ENCODE data around the gene FGFR2. TPM values are rescaled to one million over a fixed set of nuclear protein-coding genes. Genes with fewer than 3 reads are reported as not detected.

The FGFR2 gene
- total RNA-seq, 1 experiment from 2014 or later, result 286 TPM

DNA sequence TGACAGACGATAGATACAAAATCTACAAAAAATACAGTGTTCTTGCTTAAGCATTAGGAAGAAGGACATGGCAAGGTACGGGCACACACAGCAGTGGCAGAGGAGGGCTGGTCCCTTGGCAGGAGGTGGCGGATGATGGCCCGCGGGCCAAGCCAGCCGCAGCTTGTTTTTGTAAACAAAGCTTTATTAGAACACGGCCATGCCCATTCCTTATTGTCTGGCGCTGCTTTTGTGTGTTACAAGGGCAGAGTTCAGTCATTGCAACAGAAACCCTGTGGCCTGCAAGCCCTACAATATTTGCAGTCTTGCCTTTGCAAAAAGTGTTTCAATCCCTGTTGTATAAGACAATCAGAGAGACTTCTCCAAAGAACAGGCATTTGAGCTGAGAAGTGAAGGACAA lies 30.7 kb downstream of the FGFR2 start:
- Mint-ChIP-seq H3K9me3 (ENCODE audit: unreplicated experiment) (no peaks in the 10 kb centered on the region), H3K27ac (ENCODE audit: unreplicated experiment) (peak overlapping the region; percentile 89), H3K27me3 (ENCODE audit: insufficient read depth, unreplicated experiment) (no peaks in the 10 kb centered on the region), H3K4me3 (ENCODE audit: unreplicated experiment) (no peak overlapping the region), H3K4me1 (ENCODE audit: low read depth, unreplicated experiment) (peaks cover 51% of the 10 kb centered on the region), H3K36me3 (ENCODE audit: insufficient read depth, unreplicated experiment) (peaks cover 93% of the 10 kb centered on the region)
- CTCF ChIA-PET, result interaction anchor here (0.5 kb wide), 1 partner anchor 167 kb away, joined by 5 read pairs; no protein-coding TSS in a partner anchor
- no peak overlapping the region for H3K4me3 ChIP-seq (ENCODE audit: low read depth, low read length)
- H3K4me1 ChIP-seq, result peaks cover 15% of the 10 kb centered on the region
- no peaks in the 10 kb centered on the region for H3K27me3 ChIP-seq (replicated peaks; ENCODE audit: control insufficient read depth, insufficient read depth, low read length)
- DNase-seq, result no peak
- no peaks in the 10 kb centered on the region for H3K9me3 ChIP-seq
- TF ChIP-seq, protein P1, sequence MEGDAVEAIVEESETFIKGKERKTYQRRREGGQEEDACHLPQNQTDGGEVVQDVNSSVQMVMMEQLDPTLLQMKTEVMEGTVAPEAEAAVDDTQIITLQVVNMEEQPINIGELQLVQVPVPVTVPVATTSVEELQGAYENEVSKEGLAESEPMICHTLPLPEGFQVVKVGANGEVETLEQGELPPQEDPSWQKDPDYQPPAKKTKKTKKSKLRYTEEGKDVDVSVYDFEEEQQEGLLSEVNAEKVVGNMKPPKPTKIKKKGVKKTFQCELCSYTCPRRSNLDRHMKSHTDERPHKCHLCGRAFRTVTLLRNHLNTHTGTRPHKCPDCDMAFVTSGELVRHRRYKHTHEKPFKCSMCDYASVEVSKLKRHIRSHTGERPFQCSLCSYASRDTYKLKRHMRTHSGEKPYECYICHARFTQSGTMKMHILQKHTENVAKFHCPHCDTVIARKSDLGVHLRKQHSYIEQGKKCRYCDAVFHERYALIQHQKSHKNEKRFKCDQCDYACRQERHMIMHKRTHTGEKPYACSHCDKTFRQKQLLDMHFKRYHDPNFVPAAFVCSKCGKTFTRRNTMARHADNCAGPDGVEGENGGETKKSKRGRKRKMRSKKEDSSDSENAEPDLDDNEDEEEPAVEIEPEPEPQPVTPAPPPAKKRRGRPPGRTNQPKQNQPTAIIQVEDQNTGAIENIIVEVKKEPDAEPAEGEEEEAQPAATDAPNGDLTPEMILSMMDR (IDR thresholded peaks at IDR 0.05; ENCODE audit: insufficient read depth in 1 of 2, low read depth in 1 of 2, low read length in 1 of 2, severe bottlenecking in 1 of 2, unreplicated experiment in 1 of 2), result no peak
- no TSS peak for BruUV-seq (replicated peaks)
- H3K36me3 ChIP-seq (ENCODE audit: control insufficient read depth, insufficient read depth, low read length), result no peaks in the 10 kb centered on the region; the same call in 1 of the 2 replicates
- POLR2A ChIA-PET, result interaction anchor here (0.8 kb wide), 1 partner anchor 205 kb away, joined by 3 read pairs; no protein-coding TSS in a partner anchor
- intact Hi-C loops (cut with micrococcal nuclease; ENCODE audit: unreplicated experiment), result no loop called here

- ChIA-PET CTCF (no interaction called here), POLR2A (no interaction called here)
- Mint-ChIP-seq H3K27ac (ENCODE audit: unreplicated experiment) (peak overlapping the region; percentile 89), H3K4me1 (ENCODE audit: low read depth, unreplicated experiment) (peaks cover 51% of the 10 kb centered on the region), H3K4me3 (ENCODE audit: unreplicated experiment) (no peak overlapping the region), H3K9me3 (ENCODE audit: unreplicated experiment) (no peaks in the 10 kb centered on the region), H3K27me3 (ENCODE audit: insufficient read depth, unreplicated experiment) (no peaks in the 10 kb centered on the region), H3K36me3 (ENCODE audit: insufficient read depth, unreplicated experiment) (peaks cover 93% of the 10 kb centered on the region)
- Histone ChIP-seq H3K4me1 (peaks cover 15% of the 10 kb centered on the region), H3K9me3 (no peaks in the 10 kb centered on the region), H3K27me3 (replicated peaks; ENCODE audit: control insufficient read depth, insufficient read depth, low read length) (no peaks in the 10 kb centered on the region), H3K36me3 (ENCODE audit: control insufficient read depth, insufficient read depth, low read length) (no peaks in the 10 kb centered on the region; the same call in 1 of the 2 replicates), H3K4me3 (ENCODE audit: low read depth, low read length) (no peak overlapping the region)
- TF ChIP-seq, protein P1 (IDR thresholded peaks at IDR 0.05; ENCODE audit: insufficient read depth in 1 of 2, low read depth in 1 of 2, low read length in 1 of 2, severe bottlenecking in 1 of 2, unreplicated experiment in 1 of 2), result no peak
- intact Hi-C loops (cut with micrococcal nuclease; ENCODE audit: unreplicated experiment), result no loop called here
- no peak for DNase-seq
- no TSS peak for BruUV-seq (replicated peaks)
These were observed 31.5 kb downstream of the FGFR2 start for GRCh38 chr10:121566755-121567154.

- Histone ChIP-seq H3K27me3 (replicated peaks; ENCODE audit: control insufficient read depth, insufficient read depth, low read length) (no peaks in the 10 kb centered on the region), H3K36me3 (ENCODE audit: control insufficient read depth, insufficient read depth, low read length) (no peaks in the 10 kb centered on the region; the same call in 1 of the 2 replicates), H3K4me1 (peaks cover 32% of the 10 kb centered on the region), H3K4me3 (ENCODE audit: low read depth, low read length) (no peak overlapping the region), H3K9me3 (no peaks in the 10 kb centered on the region)
- H3K4me3 Mint-ChIP-seq (ENCODE audit: unreplicated experiment), result no peak overlapping the region
- no peak overlapping the region for H3K27ac Mint-ChIP-seq (ENCODE audit: unreplicated experiment)
- H3K27me3 Mint-ChIP-seq (ENCODE audit: insufficient read depth, unreplicated experiment), result no peaks in the 10 kb centered on the region
- H3K4me1 Mint-ChIP-seq (ENCODE audit: low read depth, unreplicated experiment), result peaks cover 36% of the 10 kb centered on the region
- H3K36me3 Mint-ChIP-seq (ENCODE audit: insufficient read depth, unreplicated experiment), result peaks cover 92% of the 10 kb centered on the region
- POLR2A ChIA-PET, result no interaction called here
- TF ChIP-seq, protein P1 (IDR thresholded peaks at IDR 0.05; ENCODE audit: insufficient read depth in 1 of 2, low read depth in 1 of 2, low read length in 1 of 2, severe bottlenecking in 1 of 2, unreplicated experiment in 1 of 2), result no peak
- CTCF ChIA-PET, result no interaction called here
- intact Hi-C loops (cut with micrococcal nuclease; ENCODE audit: unreplicated experiment), result no loop called here
- BruUV-seq (replicated peaks), result no TSS peak
- DNase-seq, result no peak
- no peaks in the 10 kb centered on the region for H3K9me3 Mint-ChIP-seq (ENCODE audit: unreplicated experiment)
These were observed 38.8 kb downstream of the FGFR2 start for GRCh38 chr10:121559326-121560026.
